GM12878 (cell line): Measurements from ENCODE around the gene CPLX1. TPM values are rescaled to one million over a fixed set of nuclear protein-coding genes. Genes with fewer than 3 reads are reported as not detected.

ENCODE experiments used
- ATAC-seq: fragments of 200-7000 bp; cut with Tn5 transposase; 3 replicates; pipeline ENCODE4 v1.9.1; 2020; ENCODE audit warnings: mild to moderate bottlenecking, moderate library complexity
- BruUV-seq: library from RNA; stranded (reverse); fragments of 400-500 nt; replicated peaks from 2 replicates; lab custom pipeline; 2021; lab: Mats Ljungman, UMichigan
- CTCF ChIA-PET: fragments of 300-600 bp; sonication (Branson Sonifier 250); formaldehyde crosslinking; extraction: SDS; loops from one replicate; lab custom pipeline; 2021; ENCODE audit warnings: inconsistent platforms; lab: Yijun Ruan, JAX
- POLR2A ChIA-PET: fragments of 350-600 bp; formaldehyde crosslinking; extraction: SDS; loops from one replicate; lab custom pipeline; 2021; ENCODE audit warnings: inconsistent platforms; lab: Charles Lee
- RAD21 ChIA-PET: fragments of 300-600 bp; sonication (Branson Sonifier 250); formaldehyde crosslinking; loops from one replicate; lab custom pipeline; 2023; ENCODE audit warnings: antibody characterized with exemption; ENCODE audit not compliant: unreplicated experiment; lab: Charles Lee
- SMC1A ChIA-PET: fragments of 300-600 bp; sonication (Branson Sonifier 250); formaldehyde crosslinking; loops from one replicate; lab custom pipeline; 2023; ENCODE audit not compliant: unreplicated experiment, uncharacterized antibody; lab: Charles Lee
- DNase-seq: peaks from one replicate; pipeline ENCODE4 v3.0.0-alpha.2; 2011; ENCODE audit warnings: low read depth, low spot score
- FAIRE-seq: peaks from 3 replicates; lab custom pipeline; 2011; peaks lifted over from hg19 to GRCh38; lab: Jason Lieb, UNC
- H2AFZ ChIP-seq: 2 replicates; pipeline ENCODE4 v1.6.0; 2011; ENCODE audit warnings: low read depth, low read length, control low read depth; ENCODE audit not compliant: control insufficient read depth
- H3K27ac ChIP-seq: 2 replicates; pipeline ENCODE4 v1.5.1; 2011; ENCODE audit warnings: control low read depth; ENCODE audit not compliant: control insufficient read depth, insufficient read depth
- H3K27me3 ChIP-seq, 2 experiments: replicated peaks in 1 of 2; 2 replicates each; pipeline versions ENCODE4 v1.6.0 to v1.6.1; 2011; ENCODE audit warnings: low read length in 1 of 2; ENCODE audit not compliant: control insufficient read depth in 2 of 2, insufficient read depth in 2 of 2
- H3K36me3 ChIP-seq, 2 experiments: 2 replicates each; pipeline ENCODE4 v1.5.1; 2011; ENCODE audit warnings: low read length in 1 of 2; ENCODE audit not compliant: control insufficient read depth in 2 of 2, insufficient read depth in 2 of 2
- H3K4me1 ChIP-seq: 2 replicates; pipeline ENCODE4 v1.6.1; 2011; ENCODE audit warnings: mild to moderate bottlenecking, low read length, moderate library complexity, mixed read lengths; ENCODE audit not compliant: control insufficient read depth, insufficient read depth
- H3K4me2 ChIP-seq: 2 replicates; pipeline ENCODE4 v1.6.0; 2011; ENCODE audit warnings: control low read depth; ENCODE audit not compliant: control insufficient read depth, insufficient read depth
- H3K4me3 ChIP-seq: fragments of 200-600 bp; sonication (generic); 2 replicates; pipeline ENCODE4 v1.5.1; 2016
- H3K79me2 ChIP-seq: 2 replicates; pipeline ENCODE4 v1.6.0; 2011; ENCODE audit warnings: low read length; ENCODE audit not compliant: control insufficient read depth, insufficient read depth
- H3K9ac ChIP-seq: 2 replicates; pipeline ENCODE4 v1.8.0; 2011; ENCODE audit warnings: low read length, control low read depth, mixed read lengths; ENCODE audit not compliant: control insufficient read depth, insufficient read depth
- H3K9me3 ChIP-seq: replicated peaks from 3 replicates; pipeline ENCODE4 v1.5.1; 2011; ENCODE audit warnings: mild to moderate bottlenecking, low read length; ENCODE audit not compliant: control insufficient read depth, insufficient read depth
- H4K20me1 ChIP-seq: 2 replicates; pipeline ENCODE4 v1.6.0; 2011; ENCODE audit not compliant: control insufficient read depth, insufficient read depth
- E2F4 ChIP-seq: IDR thresholded peaks from 2 replicates; pipeline ENCODE4 v1.6.1; 2012; ENCODE audit warnings: low read depth, low read length, improper control_type of control experiment
- EGR1 ChIP-seq, 2 experiments: IDR thresholded peaks; 1 replicate in 1 of 2; 2 replicates in 1 of 2; pipeline ENCODE4 v1.6.1; 2011 to 2012; ENCODE audit warnings: low read depth in 2 of 2, low read length in 2 of 2, borderline replicate concordance in 1 of 2, mild to moderate bottlenecking in 1 of 2, moderate library complexity in 1 of 2
- ETV6 ChIP-seq, 2 experiments: fragments of 450-650 bp in 1 of 2; IDR thresholded peaks in 1 of 2; conservative IDR thresholded peaks in 1 of 2; 2 replicates each; pipeline ENCODE4 v1.6.1; 2014; ENCODE audit warnings: antibody characterized with exemption in 1 of 2, borderline replicate concordance in 1 of 2, low read depth in 1 of 2, mild to moderate bottlenecking in 1 of 2, moderate library complexity in 1 of 2
- GABPA ChIP-seq: IDR thresholded peaks from 2 replicates; pipeline ENCODE4 v1.6.1; 2014; ENCODE audit warnings: antibody characterized with exemption, low read depth, mild to moderate bottlenecking, inconsistent platforms
- SMARCA5 ChIP-seq: fragments of 450-650 bp; IDR thresholded peaks from 2 replicates; pipeline ENCODE4 v1.6.1; 2017; ENCODE audit warnings: mild to moderate bottlenecking
- WGBS: methylation state at CpG from one replicate; pipeline ENCODE4 v1.1.6; 2016; ENCODE audit warnings: low lambda C conversion rate; ENCODE audit not compliant: insufficient replicate concordance, insufficient coverage; ENCODE audit errors: missing lambda C conversion rate; 5-methylcytosine and 5-hydroxymethylcytosine counted together
- in situ Hi-C: fragments of 300-500 bp; cut with MboI; formaldehyde crosslinking; loops from 9 replicates; pipeline ENCODE4 v1.14.3; 2018; ENCODE audit warnings: mixed read lengths
- intact Hi-C: fragments of 100-400 bp; cut with micrococcal nuclease; formaldehyde crosslinking; loops from one replicate; pipeline ENCODE4 v1.14.2; 2022; ENCODE audit not compliant: unreplicated experiment
- polyA plus RNA-seq, 11 experiments: library from polyadenylated mRNA; depleted of rRNA in 4 of 11; unstranded in 6 of 11; stranded (reverse) in 5 of 11; fragments of >200 nt; fragmentation: Nextera tagmentation in 4 of 11; fragmentation: Illumina TruSeq in 1 of 11; extraction: Ambion mirVana in 4 of 11; extraction: Trizol in 1 of 11; gene quantifications; 1 replicate in 1 of 11; 2 replicates in 10 of 11; pipeline versions ENCODE4 v1.2.1 to v1.2.3, GENCODE V29; 2011 to 2016; ENCODE audit warnings: inconsistent platforms in 2 of 11, missing spikeins in 2 of 11, low read depth in 1 of 11
- total RNA-seq, 4 experiments: library from RNA; depleted of rRNA in 3 of 4; stranded (reverse); fragments of >200 nt in 3 of 4; fragmentation: Illumina TruSeq in 1 of 4; extraction: Trizol in 1 of 4; gene quantifications; 2 replicates each; pipeline versions ENCODE4 v1.2.1 to v1.2.3, GENCODE V29; 2013 to 2021
- TF ChIP-seq, protein P1 (sequence below): fragments of 150-350 bp; IDR thresholded peaks from 2 replicates; pipeline ENCODE4 v1.6.1; 2014; ENCODE audit warnings: mild to moderate bottlenecking, low read depth, low read length

CPLX1 gene
- total and polyA plus RNA-seq, 10 of the 15 experiments (the other 5 are each of a cell fraction or from before 2014, with no cell fraction given), result 0.04 to 1.2 (median 0.13) TPM; not detected in 5

GRCh38 chr4:773214-773613 is 52.7 kb downstream of the CPLX1 start:
- no peak overlapping the region for H3K4me2 ChIP-seq
- intact Hi-C loops (no loop called here), in situ Hi-C loops (no loop called here)
- H3K9me3 ChIP-seq, result no peaks in the 10 kb centered on the region
- ATAC-seq (no peak), DNase-seq (no peak), FAIRE-seq (no peak)
- RAD21 ChIA-PET, result no interaction called here
- H3K36me3 ChIP-seq, result peaks cover 14 to 47% of the 10 kb centered on the region in 2 experiments
- TF ChIP-seq, protein P1, sequence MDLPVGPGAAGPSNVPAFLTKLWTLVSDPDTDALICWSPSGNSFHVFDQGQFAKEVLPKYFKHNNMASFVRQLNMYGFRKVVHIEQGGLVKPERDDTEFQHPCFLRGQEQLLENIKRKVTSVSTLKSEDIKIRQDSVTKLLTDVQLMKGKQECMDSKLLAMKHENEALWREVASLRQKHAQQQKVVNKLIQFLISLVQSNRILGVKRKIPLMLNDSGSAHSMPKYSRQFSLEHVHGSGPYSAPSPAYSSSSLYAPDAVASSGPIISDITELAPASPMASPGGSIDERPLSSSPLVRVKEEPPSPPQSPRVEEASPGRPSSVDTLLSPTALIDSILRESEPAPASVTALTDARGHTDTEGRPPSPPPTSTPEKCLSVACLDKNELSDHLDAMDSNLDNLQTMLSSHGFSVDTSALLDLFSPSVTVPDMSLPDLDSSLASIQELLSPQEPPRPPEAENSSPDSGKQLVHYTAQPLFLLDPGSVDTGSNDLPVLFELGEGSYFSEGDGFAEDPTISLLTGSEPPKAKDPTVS, result no peak
- TF ChIP-seq ETV6 (conservative IDR thresholded peaks at IDR 0.05 in 1 of 2, IDR thresholded peaks at IDR 0.05 in 1 of 2; ENCODE audit: borderline replicate concordance in 1 of 2, low read depth in 1 of 2) (no peak), EGR1 (IDR thresholded peaks at IDR 0.05; ENCODE audit: borderline replicate concordance in 1 of 2, low read depth in 2 of 2, low read length in 2 of 2) (no peak), GABPA (no peak), E2F4 (no peak), SMARCA5 (no peak)
- H3K27ac ChIP-seq, result no peak overlapping the region
- no peak overlapping the region for H2AFZ ChIP-seq
- H3K4me3 ChIP-seq, result no peak overlapping the region
- WGBS, result 90% methylated on average over 9 of the region's 9 CpGs
- no peaks in the 10 kb centered on the region for H3K27me3 ChIP-seq
- SMC1A ChIA-PET, result no interaction called here
- no TSS peak for BruUV-seq
- CTCF ChIA-PET, result no interaction called here
- no peak overlapping the region for H3K9ac ChIP-seq
- no peaks in the 10 kb centered on the region for H4K20me1 ChIP-seq
- peaks cover 39% of the 10 kb centered on the region for H3K79me2 ChIP-seq
- POLR2A ChIA-PET, result interaction anchor here (0.6 kb wide), 1 partner anchor 10 kb away, joined by 3 read pairs; no protein-coding TSS in a partner anchor
- no peaks in the 10 kb centered on the region for H3K4me1 ChIP-seq
